Peyer's patch (tissue), 4 donors: ENCODE measurements around the gene MAP3K10. TPM values are rescaled to one million over a fixed set of nuclear protein-coding genes. Genes with fewer than 3 reads are reported as not detected.
A peak's percentile ranks its signal among the peaks of the same experiment; 100 is the strongest.
"Not testable (repeated sequence)": the region's sequence is repeated elsewhere in the genome, so short reads cannot be mapped to it uniquely, and the experiment has no call there.

Source experiments
- DNase-seq, 3 donors: peaks; one replicate each; pipeline ENCODE4 v3.0.0-alpha.2; 2017 to 2019
- H3K27ac ChIP-seq, 4 donors: fragments of 200-600 bp; sonication (generic); one replicate each; pipeline ENCODE4 v1.5.1; 2016 to 2019
- H3K27me3 ChIP-seq, 2 donors: fragments of 200-600 bp; sonication (generic); one replicate each; pipeline ENCODE4 v1.5.1; 2019
- H3K36me3 ChIP-seq, 3 donors: fragments of 200-600 bp; sonication (generic); one replicate each; pipeline ENCODE4 v1.5.1; 2016 to 2019
- H3K4me1 ChIP-seq, 4 donors: fragments of 200-600 bp; sonication (generic); one replicate each; pipeline ENCODE4 v1.5.1; 2016 to 2019
- H3K4me3 ChIP-seq, 4 donors: fragments of 200-600 bp; sonication (generic); 1 replicate in 3 of 4; 2 replicates in 1 of 4; pipeline ENCODE4 v1.5.1; 2016 to 2019; ENCODE audit warnings: mild to moderate bottlenecking in 1 of 4
- H3K9me3 ChIP-seq, 4 donors: fragments of 200-600 bp; sonication (generic); one replicate each; pipeline ENCODE4 v1.5.1; 2016 to 2019; ENCODE audit warnings: mild to moderate bottlenecking in 1 of 4
- CTCF ChIP-seq, 6 experiments: fragments of 450-650 bp in 4 of 6; fragments of 200-600 bp in 2 of 6; sonication (generic) in 1 of 6; IDR thresholded peaks; one replicate each; pipeline ENCODE4 v1.5.1; 2017 to 2019; ENCODE audit warnings: antibody characterized with exemption in 6 of 6, mild to moderate bottlenecking in 3 of 6, moderate library complexity in 1 of 6
- POLR2A ChIP-seq, 2 donors: fragments of 450-650 bp; IDR thresholded peaks; one replicate each; pipeline ENCODE4 v1.5.1; 2017; ENCODE audit warnings: antibody characterized with exemption in 2 of 2, mild to moderate bottlenecking in 2 of 2, moderate library complexity in 2 of 2
- total RNA-seq, 4 donors: library from RNA; depleted of rRNA; stranded (reverse); fragments of >200 nt; gene quantifications; one replicate each; pipeline ENCODE4 v1.1.0, GENCODE V29; 2016

Gene MAP3K10
- total RNA-seq, 4 donors from 2014 or later: 8.1 to 64.4 (median 16.2) TPM

- no peak overlapping the region for H3K27ac ChIP-seq
- DNase-seq: no peak
- no peaks in the 10 kb centered on the region for H3K36me3 ChIP-seq
- TF ChIP-seq CTCF (IDR thresholded peaks at IDR 0.05) (no peak), POLR2A (IDR thresholded peaks at IDR 0.05) (no peak)
- no peak overlapping the region for H3K4me3 ChIP-seq
- H3K4me1 ChIP-seq: no peaks in the 10 kb centered on the region
- H3K27me3 ChIP-seq: no peaks in the 10 kb centered on the region
- no peaks in the 10 kb centered on the region for H3K9me3 ChIP-seq
These were observed 34.2 kb upstream of the MAP3K10 start for GRCh38 chr19:40157059-40157458.

- no peaks in the 10 kb centered on the region for H3K4me1 ChIP-seq
These were observed 31.5 kb upstream of the MAP3K10 start for GRCh38 chr19:40159744-40160143.

GRCh38 chr19:40162104-40162503 lies 29.1 kb upstream of the MAP3K10 start:
- no peak for DNase-seq
- Histone ChIP-seq H3K36me3 (no peaks in the 10 kb centered on the region), H3K4me1 (no peaks in the 10 kb centered on the region), H3K27me3 (no peaks in the 10 kb centered on the region), H3K9me3 (no peaks in the 10 kb centered on the region), H3K4me3 (no peak overlapping the region), H3K27ac (no peak overlapping the region)
- no peak for TF ChIP-seq POLR2A (IDR thresholded peaks at IDR 0.05)
- TF ChIP-seq CTCF (IDR thresholded peaks at IDR 0.05): no peak

More at GRCh38 chr19:40159744-40160143, 31.5 kb upstream of the MAP3K10 start:
- Histone ChIP-seq H3K9me3 (no peaks in the 10 kb centered on the region), H3K27me3 (no peaks in the 10 kb centered on the region), H3K4me3 (no peak overlapping the region), H3K36me3 (no peaks in the 10 kb centered on the region), H3K27ac (no peak overlapping the region)
- no peak for DNase-seq
- no peak for TF ChIP-seq CTCF (IDR thresholded peaks at IDR 0.05)
- no peak for TF ChIP-seq POLR2A (IDR thresholded peaks at IDR 0.05)

GRCh38 chr19:40163541-40164129 lies 27.6 kb upstream of the MAP3K10 start:
- no peaks in the 10 kb centered on the region for H3K27me3 ChIP-seq
- H3K27ac ChIP-seq: no peak overlapping the region
- no peaks in the 10 kb centered on the region for H3K36me3 ChIP-seq
- no peak overlapping the region for H3K4me3 ChIP-seq
- H3K9me3 ChIP-seq: no peaks in the 10 kb centered on the region
- H3K4me1 ChIP-seq: no peaks in the 10 kb centered on the region
- no peak for DNase-seq
- TF ChIP-seq POLR2A (IDR thresholded peaks at IDR 0.05) (no peak), CTCF (IDR thresholded peaks at IDR 0.05) (no peak)

- no peak overlapping the region for H3K4me3 ChIP-seq
- TF ChIP-seq POLR2A (IDR thresholded peaks at IDR 0.05): no peak
- peak in 5 of 6 experiments; percentile 31 to 41 (median 37) for TF ChIP-seq CTCF (IDR thresholded peaks at IDR 0.05)
- DNase-seq: peak; percentile 60 to 71 (median 62)
These were observed 25.8 kb upstream of the MAP3K10 start for GRCh38 chr19:40165362-40165937.

GRCh38 chr19:40169482-40170302 lies 21.5 kb upstream of the MAP3K10 start:
- H3K9me3 ChIP-seq, H3K36me3 ChIP-seq, H3K4me3 ChIP-seq, H3K27ac ChIP-seq, DNase-seq, H3K27me3 ChIP-seq, H3K4me1 ChIP-seq: not testable (repeated sequence)

More at GRCh38 chr19:40165362-40165937, 25.8 kb upstream of the MAP3K10 start:
- Histone ChIP-seq H3K27ac (no peak overlapping the region), H3K27me3 (no peaks in the 10 kb centered on the region), H3K9me3 (no peaks in the 10 kb centered on the region), H3K36me3 (no peaks in the 10 kb centered on the region), H3K4me1 (no peaks in the 10 kb centered on the region)

- H3K27ac ChIP-seq, H3K27me3 ChIP-seq, H3K4me1 ChIP-seq, H3K4me3 ChIP-seq, H3K9me3 ChIP-seq, H3K36me3 ChIP-seq, DNase-seq: not testable (repeated sequence)
These were observed 20.8 kb upstream of the MAP3K10 start for GRCh38 chr19:40170303-40170989.

- not testable (repeated sequence) for H3K4me1 ChIP-seq, H3K36me3 ChIP-seq, DNase-seq, H3K9me3 ChIP-seq, H3K4me3 ChIP-seq, H3K27me3 ChIP-seq, H3K27ac ChIP-seq
These were observed 19.9 kb upstream of the MAP3K10 start for GRCh38 chr19:40171293-40171692.
